SK-N-SH (cell line): ENCODE measurements around the gene ADNP2. TPM values are rescaled to one million over a fixed set of nuclear protein-coding genes. Genes with fewer than 3 reads are reported as not detected.

Source experiments
- CTCF ChIA-PET: fragments of 300-600, 350-600 bp; formaldehyde crosslinking; extraction: SDS; loops from one replicate; lab custom pipeline; 2021; lab: Yijun Ruan, JAX
- POLR2A ChIA-PET: fragments of 350-600 bp; sonication (Branson Sonifier 250); formaldehyde crosslinking; extraction: SDS; loops from one replicate; lab custom pipeline; 2020; ENCODE audit warnings: antibody characterized with exemption, inconsistent platforms; lab: Yijun Ruan, JAX
- DNase-seq: peaks from one replicate; pipeline ENCODE4 v3.0.0; 2012
- H2AFZ ChIP-seq: fragments of 200-600 bp; sonication (generic); 2 replicates; pipeline ENCODE4 v1.8.1; 2016; ENCODE audit warnings: antibody characterized with exemption, mild to moderate bottlenecking, low read depth
- H3F3A ChIP-seq: fragments of 200-600 bp; sonication (generic); replicated peaks from 2 replicates; pipeline ENCODE3; 2016; ENCODE audit warnings: antibody characterized with exemption, mild to moderate bottlenecking; ENCODE audit not compliant: insufficient read depth
- H3K27ac ChIP-seq, 2 experiments: fragments of 200-500 bp in 1 of 2; fragments of 200-600 bp in 1 of 2; sonication (Bioruptor generic) in 1 of 2; sonication (generic), shearing (Covaris generic) in 1 of 2; 2 replicates each; pipeline versions ENCODE4 v1.5.1 to v1.6.1; 2014 to 2016; ENCODE audit warnings: low read depth in 2 of 2, inconsistent platforms in 1 of 2, low read length in 1 of 2, mild to moderate bottlenecking in 1 of 2, mixed read lengths in 1 of 2
- H3K27me3 ChIP-seq: fragments of 200-600 bp; sonication (generic), shearing (Covaris generic); 2 replicates; pipeline ENCODE4 v1.6.1; 2016; ENCODE audit warnings: mixed run types; ENCODE audit not compliant: insufficient read depth
- H3K36me3 ChIP-seq, 2 experiments: fragments of 200-500 bp in 1 of 2; fragments of 200-600 bp in 1 of 2; sonication (Bioruptor generic) in 1 of 2; sonication (generic) in 1 of 2; replicated peaks in 1 of 2; 2 replicates each; pipeline versions ENCODE3 to v1.5.1; 2014 to 2016; ENCODE audit warnings: low read length in 1 of 2, mild to moderate bottlenecking in 1 of 2; ENCODE audit not compliant: insufficient read depth in 2 of 2, control insufficient read depth in 1 of 2
- H3K4me1 ChIP-seq, 2 experiments: fragments of 200-500 bp in 1 of 2; fragments of 200-600 bp in 1 of 2; sonication (Bioruptor generic) in 1 of 2; sonication (generic), shearing (Covaris generic) in 1 of 2; 2 replicates each; pipeline versions ENCODE4 v1.5.1 to v1.6.1; 2014 to 2016; ENCODE audit warnings: low read depth in 1 of 2, low read length in 1 of 2, mixed run types in 1 of 2; ENCODE audit not compliant: insufficient read depth in 2 of 2, control insufficient read depth in 1 of 2
- H3K4me2 ChIP-seq: fragments of 200-600 bp; sonication (generic), shearing (Covaris generic); 2 replicates; pipeline ENCODE4 v1.6.1; 2017; ENCODE audit warnings: mixed run types
- H3K4me3 ChIP-seq, 2 experiments: fragments of 200-500 bp in 1 of 2; fragments of 200-600 bp in 1 of 2; sonication (Bioruptor generic) in 1 of 2; sonication (generic), shearing (Covaris generic) in 1 of 2; 2 replicates each; pipeline versions ENCODE4 v1.5.1 to v1.8.1; 2014 to 2016; ENCODE audit warnings: low read depth in 2 of 2, inconsistent platforms in 1 of 2, low read length in 1 of 2, mild to moderate bottlenecking in 1 of 2, mixed read lengths in 1 of 2, moderate library complexity in 1 of 2
- H3K79me2 ChIP-seq: fragments of 200-600 bp; sonication (generic); 2 replicates; pipeline ENCODE4 v1.8.1; 2017; ENCODE audit warnings: mild to moderate bottlenecking; ENCODE audit not compliant: insufficient read depth
- H3K9ac ChIP-seq: fragments of 200-600 bp; sonication (generic); 2 replicates; pipeline ENCODE4 v1.6.1; 2017; ENCODE audit warnings: mixed run types
- H3K9me2 ChIP-seq: fragments of 200-600 bp; sonication (generic); 2 replicates; pipeline ENCODE4 v1.6.1; 2017; ENCODE audit warnings: mixed run types
- H3K9me3 ChIP-seq: fragments of 200-600 bp; sonication (generic); 2 replicates; pipeline ENCODE4 v1.6.1; 2017; ENCODE audit warnings: mixed run types, mild to moderate bottlenecking, moderate library complexity
- H4K20me1 ChIP-seq: fragments of 200-600 bp; sonication (generic); 2 replicates; pipeline ENCODE4 v1.6.1; 2017; ENCODE audit warnings: mild to moderate bottlenecking, mixed run types; ENCODE audit not compliant: insufficient read depth
- ELF1 ChIP-seq: IDR thresholded peaks from 2 replicates; pipeline ENCODE4 v1.4.0; 2012
- EP300 ChIP-seq, 2 experiments: IDR thresholded peaks; 2 replicates each; pipeline versions ENCODE4 v1.4.0 to v1.6.1; 2012; ENCODE audit warnings: borderline replicate concordance in 1 of 2, low read depth in 1 of 2, low read length in 1 of 2
- FOXJ3 ChIP-seq: sonication (generic); formaldehyde crosslinking; IDR thresholded peaks from 2 replicates; pipeline ENCODE4 v1.5.1; 2020; ENCODE audit warnings: mild to moderate bottlenecking, missing genetic modification reagents
- FOXM1 ChIP-seq: IDR thresholded peaks from 2 replicates; pipeline ENCODE4 v1.4.0; 2012; ENCODE audit warnings: low read depth, mild to moderate bottlenecking
- GABPA ChIP-seq: IDR thresholded peaks from 2 replicates; pipeline ENCODE4 v1.4.0; 2012; ENCODE audit warnings: low read depth, mild to moderate bottlenecking
- NFIC ChIP-seq: IDR thresholded peaks from 2 replicates; pipeline ENCODE4 v1.4.0; 2012; ENCODE audit warnings: borderline replicate concordance
- POLR2AphosphoS5 ChIP-seq: IDR thresholded peaks from 2 replicates; pipeline ENCODE4 v1.6.1; 2012; ENCODE audit warnings: low read depth, low read length
- RAD21 ChIP-seq: IDR thresholded peaks from 2 replicates; pipeline ENCODE4 v1.6.1; 2012; ENCODE audit warnings: mild to moderate bottlenecking, low read length
- RFX5 ChIP-seq: IDR thresholded peaks from 2 replicates; pipeline ENCODE4 v1.6.1; 2012; ENCODE audit warnings: mild to moderate bottlenecking, improper control_type of control experiment, low read length
- RXRA ChIP-seq: IDR thresholded peaks from 2 replicates; pipeline ENCODE4 v1.4.0; 2012; ENCODE audit warnings: low read depth, mild to moderate bottlenecking, borderline replicate concordance
- SIN3A ChIP-seq: IDR thresholded peaks from 2 replicates; pipeline ENCODE4 v1.6.1; 2012; ENCODE audit warnings: low read depth, mild to moderate bottlenecking, low read length, moderate library complexity, borderline replicate concordance
- SMC3 ChIP-seq: IDR thresholded peaks from 2 replicates; pipeline ENCODE4 v1.6.1; 2012; ENCODE audit warnings: low read depth, low read length, improper control_type of control experiment
- TCF12 ChIP-seq: IDR thresholded peaks from 2 replicates; pipeline ENCODE4 v1.4.0; 2012
- TEAD4 ChIP-seq: IDR thresholded peaks from 2 replicates; pipeline ENCODE4 v1.4.0; 2012; ENCODE audit warnings: mild to moderate bottlenecking, borderline replicate concordance; ENCODE audit not compliant: insufficient read depth
- USF2 ChIP-seq: fragments of 150-350 bp; IDR thresholded peaks from 2 replicates; pipeline ENCODE4 v1.6.1; 2017; ENCODE audit warnings: antibody characterized with exemption, low read length, low read depth, borderline replicate concordance
- WGBS: methylation state at CpG from one replicate; pipeline ENCODE4 v1.1.6; 2017; ENCODE audit warnings: low lambda C conversion rate; 5-methylcytosine and 5-hydroxymethylcytosine counted together
- polyA plus RNA-seq, 3 experiments: library from polyadenylated mRNA; depleted of rRNA; stranded (reverse); fragments of >200 nt; gene quantifications; 2 replicates each; pipeline ENCODE4 v1.2.3, GENCODE V29; 2012
- TF ChIP-seq, protein P1 (sequence below): fragments of 200-600 bp; sonication (generic); IDR thresholded peaks from 2 replicates; pipeline ENCODE4 v1.6.1; 2017; ENCODE audit warnings: antibody characterized with exemption, mild to moderate bottlenecking, moderate library complexity
- TF ChIP-seq, protein P2 (sequence below): IDR thresholded peaks from 2 replicates; pipeline ENCODE4 v1.4.0; 2012; ENCODE audit warnings: low read depth, borderline replicate concordance
- TF ChIP-seq, protein P3 (sequence below): IDR thresholded peaks from 2 replicates; pipeline ENCODE4; 2012

The ADNP2 gene
- polyA plus RNA-seq, 1 of the 3 experiments (the other 2 are of a cell fraction) = 4.3 TPM

DNA sequence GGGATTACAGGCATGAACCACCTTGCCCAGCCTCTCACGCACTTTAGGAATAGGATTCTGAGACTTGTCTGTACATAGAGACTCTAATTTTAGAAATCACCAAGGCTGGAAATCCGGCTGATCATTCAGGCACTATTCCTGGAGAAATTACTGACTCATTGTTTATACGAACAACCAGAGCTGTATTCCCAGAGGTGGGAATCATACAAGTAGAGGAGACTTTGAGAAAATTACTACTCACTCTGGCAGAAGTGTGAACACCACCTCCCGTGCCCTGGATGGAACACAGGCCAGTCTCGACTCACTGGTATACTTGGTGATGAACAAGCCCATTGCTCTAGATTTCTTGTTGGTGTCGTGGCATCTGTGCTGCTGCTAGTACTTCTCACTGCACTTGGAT lies 5.8 kb upstream of the ADNP2 start (continued):
- TF ChIP-seq, protein P1, sequence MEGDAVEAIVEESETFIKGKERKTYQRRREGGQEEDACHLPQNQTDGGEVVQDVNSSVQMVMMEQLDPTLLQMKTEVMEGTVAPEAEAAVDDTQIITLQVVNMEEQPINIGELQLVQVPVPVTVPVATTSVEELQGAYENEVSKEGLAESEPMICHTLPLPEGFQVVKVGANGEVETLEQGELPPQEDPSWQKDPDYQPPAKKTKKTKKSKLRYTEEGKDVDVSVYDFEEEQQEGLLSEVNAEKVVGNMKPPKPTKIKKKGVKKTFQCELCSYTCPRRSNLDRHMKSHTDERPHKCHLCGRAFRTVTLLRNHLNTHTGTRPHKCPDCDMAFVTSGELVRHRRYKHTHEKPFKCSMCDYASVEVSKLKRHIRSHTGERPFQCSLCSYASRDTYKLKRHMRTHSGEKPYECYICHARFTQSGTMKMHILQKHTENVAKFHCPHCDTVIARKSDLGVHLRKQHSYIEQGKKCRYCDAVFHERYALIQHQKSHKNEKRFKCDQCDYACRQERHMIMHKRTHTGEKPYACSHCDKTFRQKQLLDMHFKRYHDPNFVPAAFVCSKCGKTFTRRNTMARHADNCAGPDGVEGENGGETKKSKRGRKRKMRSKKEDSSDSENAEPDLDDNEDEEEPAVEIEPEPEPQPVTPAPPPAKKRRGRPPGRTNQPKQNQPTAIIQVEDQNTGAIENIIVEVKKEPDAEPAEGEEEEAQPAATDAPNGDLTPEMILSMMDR = no peak
- TF ChIP-seq SMC3 = no peak
- no peak for TF ChIP-seq POLR2AphosphoS5
- TF ChIP-seq FOXM1 = no peak
- TF ChIP-seq GABPA = no peak
- TF ChIP-seq, protein P2, sequence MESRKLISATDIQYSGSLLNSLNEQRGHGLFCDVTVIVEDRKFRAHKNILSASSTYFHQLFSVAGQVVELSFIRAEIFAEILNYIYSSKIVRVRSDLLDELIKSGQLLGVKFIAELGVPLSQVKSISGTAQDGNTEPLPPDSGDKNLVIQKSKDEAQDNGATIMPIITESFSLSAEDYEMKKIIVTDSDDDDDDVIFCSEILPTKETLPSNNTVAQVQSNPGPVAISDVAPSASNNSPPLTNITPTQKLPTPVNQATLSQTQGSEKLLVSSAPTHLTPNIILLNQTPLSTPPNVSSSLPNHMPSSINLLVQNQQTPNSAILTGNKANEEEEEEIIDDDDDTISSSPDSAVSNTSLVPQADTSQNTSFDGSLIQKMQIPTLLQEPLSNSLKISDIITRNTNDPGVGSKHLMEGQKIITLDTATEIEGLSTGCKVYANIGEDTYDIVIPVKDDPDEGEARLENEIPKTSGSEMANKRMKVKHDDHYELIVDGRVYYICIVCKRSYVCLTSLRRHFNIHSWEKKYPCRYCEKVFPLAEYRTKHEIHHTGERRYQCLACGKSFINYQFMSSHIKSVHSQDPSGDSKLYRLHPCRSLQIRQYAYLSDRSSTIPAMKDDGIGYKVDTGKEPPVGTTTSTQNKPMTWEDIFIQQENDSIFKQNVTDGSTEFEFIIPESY = no peak
- TF ChIP-seq RXRA = no peak
- TF ChIP-seq NFIC = no peak

DNA sequence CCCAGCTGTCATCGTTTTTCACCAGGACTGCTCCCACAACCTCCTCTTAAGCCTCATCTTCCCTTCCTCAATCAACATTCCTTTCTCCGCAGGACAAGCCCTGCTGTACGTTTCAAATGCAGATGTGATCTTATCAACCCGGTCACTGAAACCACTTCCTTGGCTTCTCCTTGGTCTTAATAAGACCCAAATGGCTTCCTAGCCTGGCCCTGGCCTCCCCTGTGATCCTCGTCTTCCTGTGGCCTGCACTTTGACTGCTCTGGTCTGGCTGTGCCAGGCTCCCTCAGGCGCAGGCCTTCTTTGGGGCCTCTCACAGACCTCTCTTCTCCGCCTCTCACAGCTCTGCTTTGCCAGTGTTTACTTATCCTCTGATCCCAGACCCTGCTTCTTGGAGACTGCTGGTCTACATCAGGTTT lies 4.7 kb upstream of the ADNP2 start:
- ChIA-PET CTCF (no interaction called here), POLR2A (no interaction called here)
- no peaks in the 10 kb centered on the region for H3K36me3 ChIP-seq
- no peaks in the 10 kb centered on the region for H3K79me2 ChIP-seq
- DNase-seq = no peak
- TF ChIP-seq TCF12 (peak; percentile 35; the same call in 1 of the 2 replicates), RFX5 (no peak)
- WGBS = 40% methylated on average over 7 of the region's 7 CpGs
- peaks cover 7% of the 10 kb centered on the region for H3F3A ChIP-seq
- no peaks in the 10 kb centered on the region for H3K4me1 ChIP-seq
- H4K20me1 ChIP-seq = no peaks in the 10 kb centered on the region
- H3K9me2 ChIP-seq = no peaks in the 10 kb centered on the region
- no peaks in the 10 kb centered on the region for H3K9me3 ChIP-seq
- no peak overlapping the region for H3K4me2 ChIP-seq
- H2AFZ ChIP-seq = no peak overlapping the region
- no peak overlapping the region for H3K9ac ChIP-seq
- no peak overlapping the region for H3K27ac ChIP-seq
- no peaks in the 10 kb centered on the region for H3K27me3 ChIP-seq
- H3K4me3 ChIP-seq = no peak overlapping the region

DNA sequence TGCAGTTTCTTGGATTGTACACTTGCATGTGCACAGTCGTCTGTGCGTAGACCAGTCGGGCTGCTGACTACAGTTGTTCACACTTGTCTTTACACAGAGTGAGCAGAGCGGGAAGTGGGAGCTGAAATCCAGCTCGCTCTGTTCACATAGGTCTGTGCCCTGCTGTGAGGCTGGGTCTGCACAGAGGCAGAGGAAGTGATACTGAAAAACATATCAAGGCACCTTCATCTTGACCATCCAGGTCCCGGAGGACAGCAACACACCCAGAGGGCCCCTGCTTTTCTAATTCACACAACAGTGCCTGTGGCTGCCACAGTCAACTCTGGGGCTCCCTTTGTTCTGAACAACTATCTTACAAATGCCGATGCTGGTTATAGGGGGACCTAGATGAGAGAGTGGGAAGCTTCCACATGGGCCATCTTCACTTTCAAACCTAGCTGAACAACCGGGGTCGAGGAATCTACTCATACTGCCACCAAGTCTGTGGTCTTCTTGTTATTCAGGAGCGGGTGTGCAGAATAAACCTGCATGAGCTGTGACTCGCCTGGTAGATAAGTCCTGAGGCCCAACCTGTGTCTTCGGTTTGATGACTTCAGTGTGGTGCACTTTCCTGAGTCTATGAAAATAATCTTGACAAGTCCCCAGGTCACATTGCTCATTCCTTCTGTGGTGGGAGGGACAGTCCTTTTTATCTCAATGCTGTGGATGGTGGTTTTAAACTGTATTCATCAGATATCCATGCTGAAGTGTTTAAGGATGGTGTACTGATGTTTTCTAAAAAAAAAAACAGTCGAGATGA lies 3.5 kb upstream of the ADNP2 start:
- Histone ChIP-seq H3K9ac (no peak overlapping the region), H3K4me1 (peaks cover 5 to 6% of the 10 kb centered on the region in 2 experiments; a peak in 2 of 4 replicates), H2AFZ (no peak overlapping the region), H3K27ac (no peak overlapping the region), H3F3A (peaks cover 7% of the 10 kb centered on the region), H3K9me2 (no peaks in the 10 kb centered on the region), H3K79me2 (peaks cover 10% of the 10 kb centered on the region), H3K9me3 (no peaks in the 10 kb centered on the region), H3K27me3 (no peaks in the 10 kb centered on the region), H3K4me2 (no peak overlapping the region), H4K20me1 (peaks cover 9% of the 10 kb centered on the region), H3K4me3 (no peak overlapping the region), H3K36me3 (no peaks in the 10 kb centered on the region)
- 62% methylated on average over 10 of the region's 13 CpGs for WGBS
- ChIA-PET POLR2A (no interaction called here), CTCF (no interaction called here)
- no peak for DNase-seq
- no peak for TF ChIP-seq NFIC
- no peak for TF ChIP-seq USF2
- TF ChIP-seq, protein P3, sequence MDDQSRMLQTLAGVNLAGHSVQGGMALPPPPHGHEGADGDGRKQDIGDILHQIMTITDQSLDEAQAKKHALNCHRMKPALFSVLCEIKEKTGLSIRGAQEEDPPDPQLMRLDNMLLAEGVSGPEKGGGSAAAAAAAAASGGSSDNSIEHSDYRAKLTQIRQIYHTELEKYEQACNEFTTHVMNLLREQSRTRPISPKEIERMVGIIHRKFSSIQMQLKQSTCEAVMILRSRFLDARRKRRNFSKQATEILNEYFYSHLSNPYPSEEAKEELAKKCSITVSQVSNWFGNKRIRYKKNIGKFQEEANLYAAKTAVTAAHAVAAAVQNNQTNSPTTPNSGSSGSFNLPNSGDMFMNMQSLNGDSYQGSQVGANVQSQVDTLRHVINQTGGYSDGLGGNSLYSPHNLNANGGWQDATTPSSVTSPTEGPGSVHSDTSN = no peak
- TF ChIP-seq TEAD4 = no peak
- no peak for TF ChIP-seq SIN3A
- no peak for TF ChIP-seq ELF1
- no peak for TF ChIP-seq EP300 (IDR thresholded peaks at IDR 0.05; ENCODE audit: borderline replicate concordance in 1 of 2, low read depth in 1 of 2, low read length in 1 of 2)
- no peak for TF ChIP-seq FOXJ3 (CRISPR knock-in tag)
- no peak for TF ChIP-seq RAD21
